Muscle layer of colon (tissue), 2 donors: Measurements from ENCODE around the gene FSTL4.

Experiments
- H3K27ac ChIP-seq: one replicate; pipeline ENCODE4 v1.7.0; 2013; ENCODE audit warnings: low read depth, mild to moderate bottlenecking, low read length, moderate library complexity
- H3K27me3 ChIP-seq, 2 donors: one replicate each; pipeline ENCODE4 v1.7.0; 2013; ENCODE audit warnings: low read length in 2 of 2, mild to moderate bottlenecking in 2 of 2; ENCODE audit not compliant: insufficient read depth in 2 of 2, control insufficient read depth in 1 of 2
- H3K36me3 ChIP-seq: one replicate; pipeline ENCODE4 v1.7.0; 2013; ENCODE audit warnings: mild to moderate bottlenecking, low read length; ENCODE audit not compliant: insufficient read depth
- H3K4me1 ChIP-seq: one replicate; pipeline ENCODE4 v1.7.0; 2013; ENCODE audit warnings: mild to moderate bottlenecking, low read length; ENCODE audit not compliant: insufficient read depth
- H3K4me3 ChIP-seq, 2 donors: one replicate each; pipeline ENCODE4 v1.7.0; 2013; ENCODE audit warnings: low read length in 2 of 2, low read depth in 1 of 2, mild to moderate bottlenecking in 1 of 2, moderate library complexity in 1 of 2
- H3K9ac ChIP-seq: one replicate; pipeline ENCODE4 v1.7.0; 2013; ENCODE audit warnings: low read length
- H3K9me3 ChIP-seq: one replicate; pipeline ENCODE4 v1.7.0; 2013; ENCODE audit warnings: mild to moderate bottlenecking, low read length
- donor health status: abdominal sarcoma.
- donor health status: Adenocarcinoma of cecum.

Gene FSTL4

DNA sequence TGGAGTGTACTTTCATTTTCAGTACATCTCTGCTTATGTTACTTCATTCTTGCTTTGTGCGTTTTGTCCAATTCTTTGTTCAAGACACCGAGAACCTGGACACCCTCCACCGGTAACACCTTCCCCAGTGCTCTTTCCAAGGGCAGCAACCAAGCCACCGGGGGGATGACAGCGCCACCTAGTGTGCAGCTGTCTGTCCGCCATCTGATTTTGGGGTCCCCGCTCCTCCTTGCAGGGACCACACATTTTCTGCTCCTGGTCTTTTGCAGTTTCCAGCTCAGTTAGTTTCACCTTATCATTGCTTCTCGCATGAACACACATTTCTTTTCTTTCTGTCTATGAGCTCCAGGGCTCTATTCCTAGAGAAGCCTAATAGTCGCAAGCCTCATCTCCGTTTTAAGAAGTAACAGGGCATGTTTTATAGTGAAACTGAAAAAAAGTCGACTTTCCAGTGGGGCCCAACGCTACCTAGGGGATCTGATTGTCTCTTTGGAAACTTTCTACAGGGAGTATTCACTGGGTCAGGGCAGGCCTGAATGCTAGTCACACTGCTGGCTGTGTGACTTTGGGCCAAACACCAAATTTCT is 152.1 kb downstream of the FSTL4 start:
- H3K4me1 ChIP-seq, result no peaks in the 10 kb centered on the region

DNA sequence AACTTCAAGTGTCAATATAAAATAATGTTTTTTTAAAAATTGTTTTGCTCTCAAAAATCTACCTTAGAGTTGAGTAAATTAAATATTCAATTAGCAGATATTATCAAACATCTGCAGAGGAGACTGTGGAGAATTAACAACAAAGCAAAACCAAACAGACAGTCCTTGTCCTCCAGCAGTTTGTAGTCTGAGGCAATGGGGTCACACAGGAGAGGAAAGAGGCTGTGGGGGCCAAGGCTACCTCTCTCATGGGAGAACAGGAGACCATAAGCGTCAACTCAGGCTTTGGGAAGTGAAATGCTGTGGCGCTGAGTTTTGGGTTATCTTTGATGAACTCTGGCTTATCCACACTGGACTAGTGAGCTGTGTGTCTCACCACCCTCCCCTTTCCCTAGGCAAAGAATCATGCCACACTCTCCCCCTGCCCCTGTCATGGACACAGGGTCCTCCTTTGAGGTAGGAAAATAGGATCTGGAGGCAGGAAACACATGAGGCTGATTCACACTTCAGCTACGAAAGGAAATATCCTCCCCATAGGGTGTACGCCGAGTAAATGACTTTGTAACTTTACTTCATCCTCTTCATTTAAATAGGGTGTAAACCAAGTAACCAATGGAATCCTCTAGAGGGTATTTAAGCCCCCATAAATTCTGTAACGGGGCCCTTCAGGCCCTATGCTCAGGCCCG is 152.7 kb downstream of the FSTL4 start:
- Histone ChIP-seq H3K27ac (no peak overlapping the region), H3K9ac (no peak overlapping the region), H3K27me3 (no peaks in the 10 kb centered on the region), H3K36me3 (no peaks in the 10 kb centered on the region), H3K4me3 (no peak overlapping the region), H3K4me1 (no peaks in the 10 kb centered on the region), H3K9me3 (no peaks in the 10 kb centered on the region)

More for the DNA sequence above, 152.1 kb downstream of the FSTL4 start:
- Histone ChIP-seq H3K27me3 (no peaks in the 10 kb centered on the region), H3K27ac (no peak overlapping the region), H3K36me3 (no peaks in the 10 kb centered on the region), H3K9ac (no peak overlapping the region), H3K4me3 (no peak overlapping the region), H3K9me3 (no peaks in the 10 kb centered on the region)

DNA sequence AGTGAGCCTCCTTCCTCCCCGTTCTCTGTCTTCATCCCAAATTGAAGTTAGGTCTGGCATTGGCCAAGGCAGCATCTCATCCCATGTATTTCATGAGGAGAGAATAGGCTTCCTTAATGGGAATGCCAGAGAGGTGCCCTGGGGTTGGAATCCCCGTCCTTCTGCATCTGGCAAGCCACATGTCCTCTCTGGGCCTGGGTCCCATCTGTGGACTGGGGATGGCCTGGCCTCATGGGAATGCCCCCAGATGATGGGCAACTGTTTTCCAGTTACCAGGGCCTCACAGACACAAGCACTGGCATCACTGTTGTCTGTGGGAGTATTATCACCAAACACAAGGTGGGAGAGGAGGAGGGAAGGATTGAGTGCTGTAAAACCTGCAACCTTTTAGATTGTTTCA is 153.9 kb downstream of the FSTL4 start:
- Histone ChIP-seq H3K9me3 (no peaks in the 10 kb centered on the region), H3K4me3 (no peak overlapping the region), H3K27me3 (no peaks in the 10 kb centered on the region), H3K36me3 (no peaks in the 10 kb centered on the region), H3K27ac (no peak overlapping the region), H3K4me1 (no peaks in the 10 kb centered on the region), H3K9ac (no peak overlapping the region)

DNA sequence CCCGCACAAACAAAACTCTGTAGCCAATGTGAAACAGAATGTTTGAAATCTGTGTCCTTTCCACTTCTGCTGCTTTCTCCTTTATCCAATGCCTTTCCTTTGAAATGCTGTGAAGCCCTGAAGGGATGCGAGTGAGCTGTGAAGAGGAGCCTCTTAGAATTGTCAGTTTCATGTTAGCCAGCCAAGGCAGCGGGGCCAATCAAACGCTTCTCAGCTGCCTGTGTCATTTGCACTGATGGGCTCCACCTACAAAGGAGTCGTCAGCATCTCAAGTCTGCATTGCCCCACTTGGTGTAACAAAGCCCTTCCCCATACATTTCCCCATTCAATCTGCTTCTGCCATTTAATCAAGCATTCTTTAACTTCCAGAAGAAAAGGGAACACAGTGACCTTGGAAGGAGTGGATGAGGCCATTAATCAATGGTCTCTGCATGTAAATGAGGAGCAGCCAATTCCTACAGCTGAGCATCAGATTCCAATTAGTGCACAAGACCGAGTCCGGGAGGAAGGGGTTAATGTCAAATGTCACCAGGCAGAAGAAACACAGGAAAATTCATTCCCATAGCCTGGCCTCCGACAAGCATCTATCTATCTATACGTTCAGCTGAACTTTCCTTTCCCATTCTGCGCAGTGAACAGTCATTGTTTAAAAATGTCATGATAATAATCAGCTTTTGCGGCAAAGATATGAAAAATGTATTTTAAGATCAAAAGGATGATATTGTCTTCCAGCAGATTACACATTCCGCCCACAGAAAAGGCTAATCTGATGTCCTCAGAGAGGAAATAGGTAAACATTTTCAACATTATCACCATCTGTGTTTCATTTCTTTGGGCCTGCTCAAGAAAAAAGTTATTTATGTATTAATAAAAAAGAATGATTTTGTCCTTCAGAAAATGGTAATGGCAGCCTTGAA is 154.6 kb downstream of the FSTL4 start:
- Histone ChIP-seq H3K9ac (no peak overlapping the region), H3K36me3 (no peaks in the 10 kb centered on the region), H3K4me3 (no peak overlapping the region), H3K9me3 (no peaks in the 10 kb centered on the region), H3K27me3 (no peaks in the 10 kb centered on the region), H3K4me1 (no peaks in the 10 kb centered on the region), H3K27ac (no peak overlapping the region)

- Histone ChIP-seq H3K36me3 (no peaks in the 10 kb centered on the region), H3K27me3 (no peaks in the 10 kb centered on the region), H3K9me3 (no peaks in the 10 kb centered on the region), H3K9ac (no peak overlapping the region), H3K27ac (no peak overlapping the region), H3K4me3 (no peak overlapping the region), H3K4me1 (no peaks in the 10 kb centered on the region)
These were observed 155.4 kb downstream of the FSTL4 start for GRCh38 chr5:133456933-133457402.

- Histone ChIP-seq H3K27me3 (no peaks in the 10 kb centered on the region), H3K27ac (no peak overlapping the region), H3K9ac (no peak overlapping the region), H3K36me3 (no peaks in the 10 kb centered on the region), H3K9me3 (no peaks in the 10 kb centered on the region), H3K4me3 (no peak overlapping the region), H3K4me1 (no peaks in the 10 kb centered on the region)
These were observed 156.7 kb downstream of the FSTL4 start for GRCh38 chr5:133455676-133456075.

- Histone ChIP-seq H3K4me1 (no peaks in the 10 kb centered on the region), H3K9ac (no peak overlapping the region), H3K36me3 (no peaks in the 10 kb centered on the region), H3K9me3 (no peaks in the 10 kb centered on the region), H3K27me3 (no peaks in the 10 kb centered on the region), H3K4me3 (no peak overlapping the region), H3K27ac (no peak overlapping the region)
These were observed 157.9 kb downstream of the FSTL4 start for GRCh38 chr5:133454442-133454841.

DNA sequence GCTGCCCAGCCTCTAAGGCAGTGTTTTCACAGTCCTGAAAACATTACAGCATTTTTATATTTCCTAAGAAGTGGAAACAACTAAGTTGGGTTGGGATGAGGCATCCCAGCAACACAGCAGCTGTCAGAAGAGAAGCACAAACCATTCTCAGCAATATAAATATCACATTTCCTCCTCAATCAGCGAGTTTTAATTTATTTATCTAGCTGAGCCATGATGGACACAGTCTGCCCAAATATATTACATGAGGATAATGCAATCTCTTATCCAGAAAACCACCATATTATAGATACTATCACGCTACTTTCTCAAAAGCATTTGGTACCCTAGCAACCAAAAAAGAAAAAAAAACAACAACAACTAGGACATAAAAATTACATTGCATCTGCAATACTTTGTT is 158.5 kb downstream of the FSTL4 start:
- Histone ChIP-seq H3K27ac (no peak overlapping the region), H3K27me3 (no peaks in the 10 kb centered on the region), H3K9ac (no peak overlapping the region)

GRCh38 chr5:133453084-133453780 is 159.1 kb downstream of the FSTL4 start:
- no peak overlapping the region for H3K9ac ChIP-seq
- no peaks in the 10 kb centered on the region for H3K4me1 ChIP-seq
- no peak overlapping the region for H3K27ac ChIP-seq
- no peaks in the 10 kb centered on the region for H3K36me3 ChIP-seq
- no peaks in the 10 kb centered on the region for H3K9me3 ChIP-seq
- no peak overlapping the region for H3K4me3 ChIP-seq
- H3K27me3 ChIP-seq, result no peaks in the 10 kb centered on the region

More for the DNA sequence above, 158.5 kb downstream of the FSTL4 start:
- H3K4me3 ChIP-seq, result no peak overlapping the region
- H3K36me3 ChIP-seq, result no peaks in the 10 kb centered on the region
- H3K9me3 ChIP-seq, result no peaks in the 10 kb centered on the region
- H3K4me1 ChIP-seq, result no peaks in the 10 kb centered on the region

GRCh38 chr5:133451926-133452325 is 160.4 kb downstream of the FSTL4 start:
- no peaks in the 10 kb centered on the region for H3K36me3 ChIP-seq
- no peaks in the 10 kb centered on the region for H3K9me3 ChIP-seq
- no peak overlapping the region for H3K9ac ChIP-seq
- no peaks in the 10 kb centered on the region for H3K27me3 ChIP-seq
- H3K27ac ChIP-seq, result no peak overlapping the region
- H3K4me3 ChIP-seq, result no peak overlapping the region
- H3K4me1 ChIP-seq, result no peaks in the 10 kb centered on the region

DNA sequence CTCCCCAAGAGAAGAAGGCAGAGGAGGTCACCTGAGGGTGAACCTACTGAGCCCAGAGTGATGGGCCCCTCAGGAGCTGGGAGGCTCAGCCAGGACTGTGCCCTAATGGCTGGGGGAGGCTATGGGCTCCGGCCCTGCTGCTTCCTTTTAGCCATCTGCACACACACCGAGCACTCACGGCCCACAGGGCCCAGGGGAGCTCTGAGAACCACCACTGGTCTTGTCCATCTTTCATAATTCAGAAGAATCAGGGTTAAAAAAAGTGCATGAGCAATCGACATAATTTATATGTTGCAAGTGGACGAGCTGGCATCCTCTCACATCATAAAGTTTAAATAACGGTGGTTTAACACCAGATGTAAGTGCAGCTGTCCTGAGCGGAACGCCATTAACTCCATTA is 162.1 kb downstream of the FSTL4 start:
- H3K27me3 ChIP-seq, result no peaks in the 10 kb centered on the region
- no peaks in the 10 kb centered on the region for H3K36me3 ChIP-seq
- H3K9me3 ChIP-seq, result no peaks in the 10 kb centered on the region
- H3K4me3 ChIP-seq, result no peak overlapping the region
- H3K9ac ChIP-seq, result no peak overlapping the region
- no peak overlapping the region for H3K27ac ChIP-seq
- H3K4me1 ChIP-seq, result peaks cover 5% of the 10 kb centered on the region
